Keratinocyte (primary cell): ENCODE data around the gene HAND1. TPM values are rescaled to one million over a fixed set of nuclear protein-coding genes. Genes with fewer than 3 reads are reported as not detected.

Experiments
- DNase-seq: peaks from one replicate; pipeline ENCODE4 v3.0.0-alpha.2; 2011; ENCODE audit warnings: low read depth, missing footprints, low spot score
- FAIRE-seq: peaks from 2 replicates; lab custom pipeline; 2011; peaks lifted over from hg19 to GRCh38; lab: Jason Lieb, UNC
- H2AFZ ChIP-seq: 2 replicates; pipeline ENCODE4 v1.6.0; 2012; ENCODE audit warnings: low read length, control low read depth, inconsistent platforms; ENCODE audit not compliant: control insufficient read depth
- H3K27ac ChIP-seq: 2 replicates; pipeline ENCODE4 v1.5.1; 2011; ENCODE audit warnings: low read length; ENCODE audit not compliant: control insufficient read depth, insufficient read depth
- H3K27me3 ChIP-seq: 3 replicates; pipeline ENCODE4 v1.6.0; 2011; ENCODE audit warnings: low read length; ENCODE audit not compliant: control insufficient read depth, insufficient read depth; ENCODE audit errors: extremely low read depth
- H3K36me3 ChIP-seq, 2 experiments: 2 replicates in 1 of 2; 3 replicates in 1 of 2; pipeline ENCODE4 v1.5.1; 2011; ENCODE audit warnings: low read length in 2 of 2, mild to moderate bottlenecking in 1 of 2; ENCODE audit not compliant: control insufficient read depth in 2 of 2, insufficient read depth in 2 of 2; ENCODE audit errors: extremely low read depth in 1 of 2
- H3K4me1 ChIP-seq: 3 replicates; pipeline ENCODE4 v1.5.1; 2011; ENCODE audit warnings: low read length; ENCODE audit not compliant: control insufficient read depth, insufficient read depth; ENCODE audit errors: extremely low read depth
- H3K4me2 ChIP-seq: 3 replicates; pipeline ENCODE4 v1.6.0; 2011; ENCODE audit warnings: low read depth, low read length; ENCODE audit not compliant: control insufficient read depth, insufficient read depth; ENCODE audit errors: extremely low read depth
- H3K4me3 ChIP-seq, 3 experiments: fragments of 200-600 bp in 1 of 3; sonication (generic) in 1 of 3; 2 replicates in 2 of 3; 3 replicates in 1 of 3; pipeline ENCODE4 v1.5.1; 2011 to 2016; ENCODE audit warnings: low read length in 3 of 3, mild to moderate bottlenecking in 3 of 3, control low read depth in 2 of 3, inconsistent platforms in 1 of 3, low read depth in 1 of 3, mixed read lengths in 1 of 3, mixed run types in 1 of 3, moderate library complexity in 1 of 3; ENCODE audit not compliant: control insufficient read depth in 2 of 3, insufficient read depth in 2 of 3; ENCODE audit errors: extremely low read depth in 1 of 3
- H3K79me2 ChIP-seq: 2 replicates; pipeline ENCODE4 v1.6.0; 2012; ENCODE audit warnings: low read length; ENCODE audit not compliant: control insufficient read depth, insufficient read depth
- H3K9ac ChIP-seq: 3 replicates; pipeline ENCODE4 v1.6.0; 2011; ENCODE audit warnings: low read length; ENCODE audit not compliant: control insufficient read depth, insufficient read depth; ENCODE audit errors: extremely low read depth
- H3K9me1 ChIP-seq: 3 replicates; pipeline ENCODE4 v1.6.0; 2011; ENCODE audit warnings: low read length; ENCODE audit not compliant: control insufficient read depth, insufficient read depth; ENCODE audit errors: extremely low read depth
- H3K9me3 ChIP-seq: 2 replicates; pipeline ENCODE4 v1.5.1; 2012; ENCODE audit warnings: low read depth, low read length; ENCODE audit not compliant: control insufficient read depth
- H4K20me1 ChIP-seq: 3 replicates; pipeline ENCODE4 v1.6.0; 2011; ENCODE audit warnings: low read length; ENCODE audit not compliant: control insufficient read depth, insufficient read depth; ENCODE audit errors: extremely low read depth
- EZH2 ChIP-seq: IDR thresholded peaks from one replicate; pipeline ENCODE4 v1.6.1; 2012; ENCODE audit warnings: inconsistent platforms, mild to moderate bottlenecking, low read length, moderate library complexity
- dilution Hi-C: fragments of 300-500 bp; cut with MboI; formaldehyde crosslinking; loops from one replicate; pipeline ENCODE4 v1.7.0; 2020; ENCODE audit warnings: low sequenced_read_pairs; ENCODE audit not compliant: extremely low pct_ligation_motif_present
- polyA plus RNA-seq, 5 experiments: library from polyadenylated mRNA; depleted of rRNA in 3 of 5; stranded (reverse) in 3 of 5; stranded (forward) in 1 of 5; unstranded in 1 of 5; fragments of >200 nt; gene quantifications; 1 replicate in 1 of 5; 2 replicates in 3 of 5; 3 replicates in 1 of 5; pipeline versions ENCODE4 v1.2.1 to v1.2.3, GENCODE V29; 2011 to 2012; ENCODE audit warnings: missing spikeins in 2 of 5, low read depth in 1 of 5, low replicate concordance in 1 of 5
- TF ChIP-seq, protein P1 (sequence below), 3 experiments: IDR thresholded peaks in 1 of 3; conservative IDR thresholded peaks in 1 of 3; optimal IDR thresholded peaks in 1 of 3; 2 replicates in 2 of 3; 3 replicates in 1 of 3; pipeline versions ENCODE3 to v1.5.1; 2011; ENCODE audit warnings: low read length in 3 of 3, mild to moderate bottlenecking in 3 of 3, moderate library complexity in 2 of 3, control low read depth in 1 of 3, inconsistent platforms in 1 of 3; ENCODE audit not compliant: insufficient read depth in 2 of 3; ENCODE audit errors: extremely low read depth in 1 of 3

HAND1 gene
- polyA plus RNA-seq, 1 donor (not counting 4 experiments of a cell fraction or from before 2014, with no cell fraction given), result not detected

DNA sequence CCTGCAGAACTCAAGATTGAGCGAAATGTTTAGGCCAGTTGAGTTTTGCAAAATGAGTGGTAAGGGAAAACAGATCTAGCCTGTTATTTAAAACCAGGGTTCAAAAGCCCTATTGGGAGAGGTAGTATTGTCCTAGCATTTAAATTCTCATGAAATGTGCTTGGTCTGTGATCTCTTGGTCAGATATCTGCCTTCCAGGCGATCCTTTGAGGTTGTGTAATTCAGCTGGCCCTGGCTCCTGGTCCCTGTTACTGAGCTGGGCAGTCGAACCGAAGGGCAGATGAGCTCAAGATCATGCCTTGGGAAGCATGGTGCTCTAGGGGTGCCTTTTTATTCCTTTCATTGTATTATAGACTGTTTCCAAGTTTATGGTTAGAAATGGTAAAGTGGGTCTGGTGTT is 17.9 kb downstream of the HAND1 start:
- no peak overlapping the region for H3K4me2 ChIP-seq
- H3K36me3 ChIP-seq, result peaks cover 12 to 13% of the 10 kb centered on the region in 2 experiments
- no peak overlapping the region for H3K4me3 ChIP-seq
- H3K9me3 ChIP-seq, result no peaks in the 10 kb centered on the region
- H3K9ac ChIP-seq, result no peak overlapping the region
- H3K27ac ChIP-seq, result no peak overlapping the region
- no peaks in the 10 kb centered on the region for H4K20me1 ChIP-seq
- no peaks in the 10 kb centered on the region for H3K4me1 ChIP-seq
- H3K27me3 ChIP-seq, result no peaks in the 10 kb centered on the region
- dilution Hi-C loops, result no loop called here
- no peaks in the 10 kb centered on the region for H3K9me1 ChIP-seq
- FAIRE-seq (no peak), DNase-seq (no peak)
- TF ChIP-seq, protein P1, sequence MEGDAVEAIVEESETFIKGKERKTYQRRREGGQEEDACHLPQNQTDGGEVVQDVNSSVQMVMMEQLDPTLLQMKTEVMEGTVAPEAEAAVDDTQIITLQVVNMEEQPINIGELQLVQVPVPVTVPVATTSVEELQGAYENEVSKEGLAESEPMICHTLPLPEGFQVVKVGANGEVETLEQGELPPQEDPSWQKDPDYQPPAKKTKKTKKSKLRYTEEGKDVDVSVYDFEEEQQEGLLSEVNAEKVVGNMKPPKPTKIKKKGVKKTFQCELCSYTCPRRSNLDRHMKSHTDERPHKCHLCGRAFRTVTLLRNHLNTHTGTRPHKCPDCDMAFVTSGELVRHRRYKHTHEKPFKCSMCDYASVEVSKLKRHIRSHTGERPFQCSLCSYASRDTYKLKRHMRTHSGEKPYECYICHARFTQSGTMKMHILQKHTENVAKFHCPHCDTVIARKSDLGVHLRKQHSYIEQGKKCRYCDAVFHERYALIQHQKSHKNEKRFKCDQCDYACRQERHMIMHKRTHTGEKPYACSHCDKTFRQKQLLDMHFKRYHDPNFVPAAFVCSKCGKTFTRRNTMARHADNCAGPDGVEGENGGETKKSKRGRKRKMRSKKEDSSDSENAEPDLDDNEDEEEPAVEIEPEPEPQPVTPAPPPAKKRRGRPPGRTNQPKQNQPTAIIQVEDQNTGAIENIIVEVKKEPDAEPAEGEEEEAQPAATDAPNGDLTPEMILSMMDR (optimal IDR thresholded peaks at IDR 0.05 in 1 of 3, IDR thresholded peaks at IDR 0.05 in 1 of 3, conservative IDR thresholded peaks at IDR 0.05 in 1 of 3; ENCODE audit: extremely low read depth in 1 of 3, insufficient read depth in 2 of 3, low read length in 3 of 3), result no peak
- no peak for TF ChIP-seq EZH2
- H3K79me2 ChIP-seq, result no peaks in the 10 kb centered on the region
- no peak overlapping the region for H2AFZ ChIP-seq

DNA sequence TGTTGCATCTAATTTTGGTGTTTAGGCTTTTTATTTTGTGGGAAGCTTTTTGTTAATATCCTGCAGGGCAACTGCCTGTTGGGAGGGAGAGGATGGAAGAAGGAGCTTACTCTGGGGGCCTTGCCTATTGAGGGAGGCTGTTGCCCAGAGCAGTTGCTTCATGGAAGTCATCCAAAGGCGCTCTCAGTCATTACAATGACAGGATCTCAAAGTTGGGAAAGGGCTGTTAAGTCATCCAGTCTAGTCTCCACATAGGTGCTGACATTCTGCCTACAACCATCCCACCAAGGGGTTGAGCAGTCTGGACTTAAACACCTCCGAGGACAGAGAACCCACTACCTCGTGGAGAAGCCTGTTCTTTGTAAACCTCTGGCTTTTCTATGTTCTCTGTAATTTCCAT is 19.0 kb downstream of the HAND1 start:
- Histone ChIP-seq H2AFZ (no peak overlapping the region), H4K20me1 (no peaks in the 10 kb centered on the region), H3K9me3 (no peaks in the 10 kb centered on the region), H3K27ac (no peak overlapping the region), H3K9ac (no peak overlapping the region), H3K4me2 (no peak overlapping the region), H3K4me3 (no peak overlapping the region), H3K36me3 (peaks cover 12 to 13% of the 10 kb centered on the region in 2 experiments), H3K4me1 (no peaks in the 10 kb centered on the region), H3K9me1 (no peaks in the 10 kb centered on the region), H3K79me2 (no peaks in the 10 kb centered on the region), H3K27me3 (no peaks in the 10 kb centered on the region)
- FAIRE-seq, result no peak
- dilution Hi-C loops, result no loop called here
- TF ChIP-seq, protein P1 (optimal IDR thresholded peaks at IDR 0.05 in 1 of 3, IDR thresholded peaks at IDR 0.05 in 1 of 3, conservative IDR thresholded peaks at IDR 0.05 in 1 of 3; ENCODE audit: extremely low read depth in 1 of 3, insufficient read depth in 2 of 3, low read length in 3 of 3), result no peak
- DNase-seq, result no peak
